Frontal cortex (tissue), 4 donors: ENCODE results near the gene PLCB4. TPM values are rescaled to one million over a fixed set of nuclear protein-coding genes. Genes with fewer than 3 reads are reported as not detected.

ENCODE experiments used
- DNase-seq, 2 donors: peaks; one replicate each; pipeline ENCODE4 v3.0.0; 2012; ENCODE audit warnings: low spot score in 2 of 2
- FAIRE-seq: peaks from 2 replicates; lab custom pipeline; 2012; peaks lifted over from hg19 to GRCh38; lab: Jason Lieb, UNC
- total RNA-seq: library from RNA; depleted of rRNA; stranded (reverse); fragments of >200 nt; gene quantifications from one replicate; pipeline ENCODE4 v1.2.3, GENCODE V29; 2014
- donor health status: control.
- donor health status: control.
- donor health status: control.

The PLCB4 gene
- total RNA-seq, 1 donor from 2014 or later = 11.8 TPM

- FAIRE-seq = no peak
Measured at GRCh38 chr20:9495701-9496100, 426.8 kb downstream of the PLCB4 start.

GRCh38 chr20:9496155-9496554 is 427.3 kb downstream of the PLCB4 start:
- no peak for DNase-seq
- no peak for FAIRE-seq

More at GRCh38 chr20:9495701-9496100, 426.8 kb downstream of the PLCB4 start:
- no peak for DNase-seq

- DNase-seq (no peak), FAIRE-seq (no peak)
Measured at GRCh38 chr20:9498322-9498721, 429.4 kb downstream of the PLCB4 start.

GRCh38 chr20:9499126-9499899 is 430.4 kb downstream of the PLCB4 start:
- no peak for FAIRE-seq
- DNase-seq = no peak

GRCh38 chr20:9500121-9500520 is 431.2 kb downstream of the PLCB4 start:
- DNase-seq = no peak
- FAIRE-seq = no peak

- no peak for FAIRE-seq
- DNase-seq = no peak
Measured at GRCh38 chr20:9501473-9501872, 432.6 kb downstream of the PLCB4 start.

GRCh38 chr20:9503526-9504245 is 434.8 kb downstream of the PLCB4 start:
- no peak for FAIRE-seq
- DNase-seq = no peak

- FAIRE-seq = no peak
- DNase-seq = no peak
Measured at GRCh38 chr20:9506280-9506821, 437.5 kb downstream of the PLCB4 start.

GRCh38 chr20:9506964-9507369 is 438.1 kb downstream of the PLCB4 start:
- DNase-seq (no peak), FAIRE-seq (no peak)

GRCh38 chr20:9507544-9508239 is 438.8 kb downstream of the PLCB4 start:
- FAIRE-seq = no peak

GRCh38 chr20:9508240-9508661 is 439.4 kb downstream of the PLCB4 start:
- no peak for FAIRE-seq
- no peak for DNase-seq

More at GRCh38 chr20:9507544-9508239, 438.8 kb downstream of the PLCB4 start:
- DNase-seq = no peak

- no peak for FAIRE-seq
- no peak for DNase-seq
Measured at GRCh38 chr20:9508696-9509178, 439.9 kb downstream of the PLCB4 start.

GRCh38 chr20:9509246-9509645 is 440.4 kb downstream of the PLCB4 start:
- no peak for FAIRE-seq
- DNase-seq = no peak

- FAIRE-seq = no peak
- DNase-seq = no peak
Measured at GRCh38 chr20:9510911-9511310, 442.0 kb downstream of the PLCB4 start.

- no peak for FAIRE-seq
- no peak for DNase-seq
Measured at GRCh38 chr20:9514072-9514460, 445.2 kb downstream of the PLCB4 start.

GRCh38 chr20:9514461-9515213 is 445.8 kb downstream of the PLCB4 start, which contains the start of gene LAMP5:
Gene LAMP5 (plus strand): TSS chr20:9514590. CDS start chr20:9514853, 263 bp downstream.
- DNase-seq = peak in 1 of 2 donors; percentile 38
- no peak for FAIRE-seq

GRCh38 chr20:9515214-9515585 is 446.3 kb downstream of the PLCB4 start:
- DNase-seq (no peak), FAIRE-seq (no peak)

- no peak for DNase-seq
- FAIRE-seq = no peak
Measured at GRCh38 chr20:9515741-9516233, 446.9 kb downstream of the PLCB4 start.

- DNase-seq (no peak), FAIRE-seq (no peak)
Measured at GRCh38 chr20:9516234-9516871, 447.5 kb downstream of the PLCB4 start.
